ENCODE data around the gene SSH2.

GRCh38 chr17:29726715-29727252 is 203.2 kb downstream of the SSH2 start:
- TF ChIP-seq CTCF (CRISPR knock-in tag; IDR thresholded peaks at IDR 0.05) = no peak
- TF ChIP-seq JUNB (CRISPR knock-in tag; IDR thresholded peaks at IDR 0.05; ENCODE audit: borderline replicate concordance) = no peak
- no peak for TF ChIP-seq FOXA1 (IDR thresholded peaks at IDR 0.05)
- no peak for TF ChIP-seq FOXA1 (CRISPR knock-in tag; IDR thresholded peaks at IDR 0.05)
- TF ChIP-seq U2AF2 (IDR thresholded peaks at IDR 0.05; ENCODE audit: low read depth, low read length) = no peak
- TF ChIP-seq RNF219 (CRISPR knock-in tag; IDR thresholded peaks at IDR 0.05) = no peak
- TF ChIP-seq NR3C1 (CRISPR knock-in tag; IDR thresholded peaks at IDR 0.05) = no peak
- no peak for TF ChIP-seq CREB1 (IDR thresholded peaks at IDR 0.05)
- TF ChIP-seq CREB1 (CRISPR knock-in tag; IDR thresholded peaks at IDR 0.05) = no peak
- TF ChIP-seq ZZZ3 (CRISPR knock-in tag; IDR thresholded peaks at IDR 0.05; ENCODE audit: borderline replicate concordance) = no peak
- no peak for TF ChIP-seq TGIF2 (CRISPR knock-in tag; IDR thresholded peaks at IDR 0.05)

Measured in HepG2 (cell line).